HG03066 (cell line): ENCODE results near the gene OR9A2.
"Not testable (repeated sequence)": the region's sequence is repeated elsewhere in the genome, so short reads cannot be mapped to it uniquely, and the experiment has no call there.

ENCODE experiments used
- ATAC-seq: cut with Tn5 transposase; IDR thresholded peaks from one replicate; pipeline ENCODE4 v1.9.1; 2021; ENCODE audit warnings: low read depth; ENCODE audit not compliant: unreplicated experiment

OR9A2 gene

DNA sequence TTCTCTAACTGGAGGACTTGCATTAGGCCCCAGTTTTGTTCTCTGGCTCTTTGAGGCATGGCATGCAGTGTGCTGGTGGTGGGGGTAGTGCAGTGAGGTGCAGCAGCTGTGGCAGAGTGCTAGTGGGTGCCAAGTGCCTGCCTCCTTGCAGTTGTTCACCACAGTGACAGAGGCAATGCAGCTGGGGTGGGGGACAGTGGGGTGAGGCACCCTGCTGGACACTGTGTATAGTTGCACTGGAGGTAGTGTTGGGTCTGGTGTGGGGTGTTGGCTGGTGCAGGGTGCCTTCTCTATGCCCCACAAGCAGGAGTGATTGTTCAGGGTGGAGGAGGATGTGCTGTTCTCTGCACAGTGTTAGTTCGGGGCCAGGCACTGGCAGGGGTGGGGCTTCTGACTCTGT is 43.1 kb downstream of the OR9A2 start:
- no peak for ATAC-seq

GRCh38 chr7:142978402-142978801 is 48.5 kb downstream of the OR9A2 start:
- not testable (repeated sequence) for ATAC-seq
